ENCODE results near the gene NR4A1. TPM values are rescaled to one million over a fixed set of nuclear protein-coding genes. Genes with fewer than 3 reads are reported as not detected.

Gene NR4A1
- total and polyA plus RNA-seq, 2 of the 13 experiments (the other 11 are each of a cell fraction or from before 2014, with no cell fraction given), result 5.7 to 15.2 TPM

DNA sequence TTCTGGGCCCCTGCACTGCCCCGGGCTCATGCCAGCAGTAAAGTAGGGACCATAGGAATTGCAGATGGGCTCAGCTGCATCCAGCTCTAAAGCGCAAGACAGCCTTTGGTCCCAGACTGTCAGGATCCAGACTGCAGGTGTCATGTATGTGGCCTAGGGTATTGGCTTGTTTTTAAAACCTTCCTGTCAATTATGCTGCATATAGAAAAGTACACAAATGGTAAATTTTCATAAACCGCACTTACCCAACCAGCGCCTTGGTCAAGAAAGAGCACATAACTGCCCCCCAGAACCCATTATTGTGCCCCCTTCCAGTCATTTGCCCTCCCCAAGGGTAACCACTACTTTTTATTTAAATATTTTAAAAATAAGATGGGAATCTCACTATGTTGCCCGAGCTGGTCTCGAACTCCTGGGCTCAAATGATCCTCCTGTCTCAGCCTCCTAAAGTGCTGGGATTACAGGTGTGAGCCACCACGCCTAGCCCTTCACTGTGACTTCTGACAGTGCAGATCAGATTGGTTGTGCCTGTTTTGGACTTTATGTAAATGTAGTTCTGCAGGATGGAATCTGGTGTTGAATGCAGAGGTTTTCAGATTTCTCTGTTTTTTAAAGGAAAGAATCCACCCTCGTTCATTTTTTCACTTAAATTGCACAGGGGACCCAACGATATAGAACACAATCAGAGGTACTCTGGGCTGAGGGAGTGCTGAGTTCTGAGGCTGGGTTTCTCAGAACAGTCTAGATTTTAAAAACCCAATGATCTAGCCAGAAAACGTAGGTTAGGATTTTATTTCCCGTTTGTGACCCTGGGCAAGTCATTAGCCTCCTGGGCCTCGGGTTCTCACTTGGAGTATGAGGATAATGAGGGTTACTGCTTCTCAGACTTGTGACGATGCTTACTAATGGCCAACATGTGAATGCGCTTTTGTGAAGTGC lies 6.7 kb downstream of the NR4A1 start:
- ATAC-seq, result no peak
- Histone ChIP-seq H3K27me3 (ENCODE audit: control insufficient read depth in 1 of 2, insufficient read depth in 2 of 2, low read length in 2 of 2) (no peaks in the 10 kb centered on the region), H3K79me2 (ENCODE audit: insufficient read depth, low read length) (peaks cover 5% of the 10 kb centered on the region), H3K4me1 (ENCODE audit: insufficient read depth, low read length) (peaks cover 36% of the 10 kb centered on the region), H3K27ac (ENCODE audit: extremely low read length, insufficient read depth, low read length) (no peak overlapping the region), H3K4me2 (ENCODE audit: low read depth, low read length) (no peak overlapping the region), H3K9ac (ENCODE audit: insufficient read depth, low read depth, low read length) (no peak overlapping the region), H3K4me3 (replicated peaks in 1 of 3; ENCODE audit: insufficient read depth in 1 of 3, low read depth in 2 of 3, low read length in 3 of 3) (no peak overlapping the region), H4K20me1 (ENCODE audit: insufficient read depth, low read length) (no peaks in the 10 kb centered on the region), H3K36me3 (replicated peaks in 1 of 2; ENCODE audit: control insufficient read depth in 1 of 2, insufficient read depth in 2 of 2, low read length in 2 of 2) (peaks cover 9 to 39% of the 10 kb centered on the region in 2 experiments), H3K9me3 (ENCODE audit: low read length) (no peaks in the 10 kb centered on the region), H2AFZ (ENCODE audit: low read length) (no peak overlapping the region)
- no TSS peak for BruUV-seq (replicated peaks)
- no peak for FAIRE-seq
- in situ Hi-C loops (cut with HindIII; ENCODE audit: extremely low pct_ligation_motif_present, low pct_unique_long_range_greater_than_20kb) (no loop called here), intact Hi-C loops (cut with micrococcal nuclease; ENCODE audit: unreplicated experiment) (no loop called here)
- ChIA-PET POLR2A (no interaction called here), CTCF (ENCODE audit: low intra/inter-chr PET ratio, low total read pairs) (no interaction called here)
- DNase-seq (ENCODE audit: low spot score), result no peak
- TF ChIP-seq MAF1 (CRISPR knock-in tag; IDR thresholded peaks at IDR 0.05; ENCODE audit: borderline replicate concordance) (no peak), ZBED4 (CRISPR knock-in tag; IDR thresholded peaks at IDR 0.05; ENCODE audit: borderline replicate concordance) (no peak)
- TF ChIP-seq, protein P1, sequence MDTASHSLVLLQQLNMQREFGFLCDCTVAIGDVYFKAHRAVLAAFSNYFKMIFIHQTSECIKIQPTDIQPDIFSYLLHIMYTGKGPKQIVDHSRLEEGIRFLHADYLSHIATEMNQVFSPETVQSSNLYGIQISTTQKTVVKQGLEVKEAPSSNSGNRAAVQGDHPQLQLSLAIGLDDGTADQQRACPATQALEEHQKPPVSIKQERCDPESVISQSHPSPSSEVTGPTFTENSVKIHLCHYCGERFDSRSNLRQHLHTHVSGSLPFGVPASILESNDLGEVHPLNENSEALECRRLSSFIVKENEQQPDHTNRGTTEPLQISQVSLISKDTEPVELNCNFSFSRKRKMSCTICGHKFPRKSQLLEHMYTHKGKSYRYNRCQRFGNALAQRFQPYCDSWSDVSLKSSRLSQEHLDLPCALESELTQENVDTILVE (CRISPR knock-in tag; IDR thresholded peaks at IDR 0.05), result no peak
- whole genome bisulfite sequencing (ENCODE audit: low lambda C conversion rate), result 96% methylated on average over 13 of the region's 14 CpGs

Data from HepG2 (cell line).